Left renal cortex interstitium (tissue), 4 donors: ENCODE data around the gene TH. TPM values are rescaled to one million over a fixed set of nuclear protein-coding genes. Genes with fewer than 3 reads are reported as not detected.
A peak's percentile ranks its signal among the peaks of the same experiment; 100 is the strongest.

Experiments used
- DNase-seq, 4 donors: peaks; one replicate each; pipeline ENCODE4 v3.0.0-alpha.2; 2013; ENCODE audit warnings: low read depth in 4 of 4, low spot score in 2 of 4, missing footprints in 1 of 4
- polyA plus RNA-seq, 4 donors: library from polyadenylated mRNA; unstranded; fragments of 120-200 nt; gene quantifications; one replicate each; pipeline ENCODE4 v1.2.1, GENCODE V29; 2013; ENCODE audit not compliant: insufficient read length in 4 of 4

The TH gene
- polyA plus RNA-seq, 4 donors = 0.66 to 2.4 (median 1.0) TPM

GRCh38 chr11:2144544-2145248 is 26.9 kb downstream of the TH start:
- no peak for DNase-seq

- no peak for DNase-seq
These were observed 27.6 kb downstream of the TH start for GRCh38 chr11:2143799-2144543.

- no peak for DNase-seq
These were observed 28.2 kb downstream of the TH start for GRCh38 chr11:2143477-2143798.

- DNase-seq = no peak
These were observed 28.8 kb downstream of the TH start for GRCh38 chr11:2142762-2143202.

GRCh38 chr11:2142300-2142759 is 29.3 kb downstream of the TH start:
- no peak for DNase-seq

- DNase-seq = no peak
These were observed 30.9 kb downstream of the TH start for GRCh38 chr11:2140411-2141400.

GRCh38 chr11:2139621-2140337 is 31.8 kb downstream of the TH start:
- DNase-seq = no peak

GRCh38 chr11:2139123-2139521 is 32.5 kb downstream of the TH start, which contains the start of gene IGF2:
Gene IGF2, minus strand, starts transcription at chr11:2139389. Its CDS starts 3,866 bp downstream, at chr11:2135523.
- no peak for DNase-seq

- no peak for DNase-seq
These were observed 33.0 kb downstream of the TH start for GRCh38 chr11:2138431-2139122.

- no peak for DNase-seq
These were observed 33.6 kb downstream of the TH start for GRCh38 chr11:2138068-2138430.

- peak in 1 of 4 donors; percentile 75 for DNase-seq
These were observed 34.2 kb downstream of the TH start for GRCh38 chr11:2137202-2138067.

- DNase-seq = no peak
These were observed 34.7 kb downstream of the TH start for GRCh38 chr11:2136952-2137201.

- no peak for DNase-seq
These were observed 35.2 kb downstream of the TH start for GRCh38 chr11:2136209-2136951.

- no peak for DNase-seq
These were observed 35.9 kb downstream of the TH start for GRCh38 chr11:2135648-2136201.

GRCh38 chr11:2135018-2135569 is 36.5 kb downstream of the TH start:
- DNase-seq = no peak

GRCh38 chr11:2134022-2135010 is 37.3 kb downstream of the TH start:
- DNase-seq = no peak
